ENCODE measurements around the gene CEP19. TPM values are rescaled to one million over a fixed set of nuclear protein-coding genes. Genes with fewer than 3 reads are reported as not detected.
"Not testable (repeated sequence)": the region's sequence is repeated elsewhere in the genome, so short reads cannot be mapped to it uniquely, and the experiment has no call there.

Gene CEP19
- 2.7 TPM for polyA plus RNA-seq
- long read RNA-seq, donor 1 = 0 reads
- long read RNA-seq, donor 2, partial matches to known transcripts = 143 of 144 reads
- long read RNA-seq, donor 2, other reads (novel, unspliced or antisense) = 0 of 144 reads
- long read RNA-seq, donor 3 = 0 reads
- long read RNA-seq, donor 4 = 0 reads
- long read RNA-seq, donor 5, partial matches to known transcripts = 0 of 2 reads
- long read RNA-seq, donor 5, other reads (novel, unspliced or antisense) = 0 of 2 reads
- long read RNA-seq, donor 6 = 0 reads
- long read RNA-seq, donor 7, partial matches to known transcripts = 0 of 12 reads
- long read RNA-seq, donor 7, other reads (novel, unspliced or antisense) = 10 of 12 reads
- long read RNA-seq, donor 8, partial matches to known transcripts = 0 of 3 reads
- long read RNA-seq, donor 8, other reads (novel, unspliced or antisense) = 0 of 3 reads
- long read RNA-seq, donor 9, partial matches to known transcripts = 0 of 2 reads
- long read RNA-seq, donor 9, other reads (novel, unspliced or antisense) = 0 of 2 reads
- long read RNA-seq, donor 10, partial matches to known transcripts = 0 of 1 reads
- long read RNA-seq, donor 10, other reads (novel, unspliced or antisense) = 0 of 1 reads
- long read RNA-seq, donor 11 = 0 reads

- peak within 1 kb of the TSS; percentile 89 for H3K27ac ChIP-seq (ENCODE audit: low read length)
- no peaks in the 10 kb centered on the region for H3K36me3 ChIP-seq (ENCODE audit: control insufficient read depth, insufficient read depth, low read length)
- no peaks in the 10 kb centered on the region for H3K27me3 ChIP-seq (ENCODE audit: control insufficient read depth, insufficient read depth, low read length)
- no CpG with 5 or more reads among the region's 68 CpGs for WGBS (ENCODE audit: insufficient coverage, low lambda C conversion rate)
- peaks cover 5% of the 10 kb centered on the region for H3K4me1 ChIP-seq (ENCODE audit: control insufficient read depth, insufficient read depth, low read length)
- H3K9me3 ChIP-seq (ENCODE audit: control insufficient read depth, low read depth, low read length) = no peaks in the 10 kb centered on the region
- H3K4me3 ChIP-seq (ENCODE audit: low read length) = peak within 1 kb of the TSS; percentile 98
- peak; percentile 87 to 93 for DNase-seq
Measured at GRCh38 chr3:196711838-196712513, at the start of gene CEP19, which contains the start of gene PIGX. TSS of gene CEP19 (minus strand) at chr3:196712250. CDS start at chr3:196708657, 3,593 bp downstream. TSS of gene PIGX (plus strand) at chr3:196712377.

- WGBS (ENCODE audit: insufficient coverage, low lambda C conversion rate) = 98% methylated on average over 8 of the region's 9 CpGs
- Histone ChIP-seq H3K27ac (ENCODE audit: low read length) (no peak overlapping the region), H3K9me3 (ENCODE audit: control insufficient read depth, low read depth, low read length) (peaks cover 14% of the 10 kb centered on the region), H3K27me3 (ENCODE audit: control insufficient read depth, insufficient read depth, low read length) (no peaks in the 10 kb centered on the region), H3K4me3 (ENCODE audit: low read length) (no peak overlapping the region), H3K4me1 (ENCODE audit: control insufficient read depth, insufficient read depth, low read length) (no peaks in the 10 kb centered on the region), H3K36me3 (ENCODE audit: control insufficient read depth, insufficient read depth, low read length) (peaks cover 7% of the 10 kb centered on the region)
- DNase-seq = no peak
Measured at GRCh38 chr3:196757876-196758739, 46.1 kb upstream of the CEP19 start.

GRCh38 chr3:196756732-196757131 is 44.7 kb upstream of the CEP19 start:
- no CpG with 5 or more reads among the region's 4 CpGs for WGBS (ENCODE audit: insufficient coverage, low lambda C conversion rate)
- H3K4me1 ChIP-seq (ENCODE audit: control insufficient read depth, insufficient read depth, low read length) = no peaks in the 10 kb centered on the region
- no peaks in the 10 kb centered on the region for H3K27me3 ChIP-seq (ENCODE audit: control insufficient read depth, insufficient read depth, low read length)
- DNase-seq = no peak
- H3K9me3 ChIP-seq (ENCODE audit: control insufficient read depth, low read depth, low read length) = peaks cover 7% of the 10 kb centered on the region
- no peak overlapping the region for H3K4me3 ChIP-seq (ENCODE audit: low read length)
- no peak overlapping the region for H3K27ac ChIP-seq (ENCODE audit: low read length)
- H3K36me3 ChIP-seq (ENCODE audit: control insufficient read depth, insufficient read depth, low read length) = peaks cover 7% of the 10 kb centered on the region

- H3K9me3 ChIP-seq (ENCODE audit: control insufficient read depth, low read depth, low read length) = peaks cover 7% of the 10 kb centered on the region
- H3K27ac ChIP-seq (ENCODE audit: low read length) = peak overlapping the region; percentile 85
- peak; percentile 24 to 74 for DNase-seq
- H3K36me3 ChIP-seq (ENCODE audit: control insufficient read depth, insufficient read depth, low read length) = no peaks in the 10 kb centered on the region
- no CpG with 5 or more reads among the region's 9 CpGs for WGBS (ENCODE audit: insufficient coverage, low lambda C conversion rate)
- H3K4me3 ChIP-seq (ENCODE audit: low read length) = peak overlapping the region; percentile 20
- H3K27me3 ChIP-seq (ENCODE audit: control insufficient read depth, insufficient read depth, low read length) = no peaks in the 10 kb centered on the region
- no peaks in the 10 kb centered on the region for H3K4me1 ChIP-seq (ENCODE audit: control insufficient read depth, insufficient read depth, low read length)
Measured at GRCh38 chr3:196754091-196754981, 42.3 kb upstream of the CEP19 start.

GRCh38 chr3:196753201-196753600 is 41.2 kb upstream of the CEP19 start:
- H3K4me1 ChIP-seq (ENCODE audit: control insufficient read depth, insufficient read depth, low read length) = no peaks in the 10 kb centered on the region
- DNase-seq = no peak
- 100% methylated on average over 1 of the region's 8 CpGs for WGBS (ENCODE audit: insufficient coverage, low lambda C conversion rate)
- H3K4me3 ChIP-seq (ENCODE audit: low read length) = no peak overlapping the region
- no peaks in the 10 kb centered on the region for H3K27me3 ChIP-seq (ENCODE audit: control insufficient read depth, insufficient read depth, low read length)
- peaks cover 7% of the 10 kb centered on the region for H3K9me3 ChIP-seq (ENCODE audit: control insufficient read depth, low read depth, low read length)
- H3K27ac ChIP-seq (ENCODE audit: low read length) = peak overlapping the region; percentile 14
- H3K36me3 ChIP-seq (ENCODE audit: control insufficient read depth, insufficient read depth, low read length) = peaks cover 4% of the 10 kb centered on the region

GRCh38 chr3:196749125-196749524 is 37.1 kb upstream of the CEP19 start:
- no peak for DNase-seq
- H3K36me3 ChIP-seq (ENCODE audit: control insufficient read depth, insufficient read depth, low read length) = peaks cover 6% of the 10 kb centered on the region
- WGBS (ENCODE audit: insufficient coverage, low lambda C conversion rate) = 100% methylated on average over 1 of the region's 8 CpGs
- no peaks in the 10 kb centered on the region for H3K4me1 ChIP-seq (ENCODE audit: control insufficient read depth, insufficient read depth, low read length)
- H3K27ac ChIP-seq (ENCODE audit: low read length) = no peak overlapping the region
- H3K27me3 ChIP-seq (ENCODE audit: control insufficient read depth, insufficient read depth, low read length) = no peaks in the 10 kb centered on the region
- H3K4me3 ChIP-seq (ENCODE audit: low read length) = no peak overlapping the region
- H3K9me3 ChIP-seq (ENCODE audit: control insufficient read depth, low read depth, low read length) = no peaks in the 10 kb centered on the region

GRCh38 chr3:196743569-196743968 is 31.5 kb upstream of the CEP19 start:
- not testable (repeated sequence) for DNase-seq; H3K4me1 ChIP-seq (ENCODE audit: control insufficient read depth, insufficient read depth, low read length); H3K27ac ChIP-seq (ENCODE audit: low read length); H3K27me3 ChIP-seq (ENCODE audit: control insufficient read depth, insufficient read depth, low read length); H3K36me3 ChIP-seq (ENCODE audit: control insufficient read depth, insufficient read depth, low read length); H3K9me3 ChIP-seq (ENCODE audit: control insufficient read depth, low read depth, low read length); H3K4me3 ChIP-seq (ENCODE audit: low read length)
- no CpG with 5 or more reads among the region's 10 CpGs for WGBS (ENCODE audit: insufficient coverage, low lambda C conversion rate)

- H3K9me3 ChIP-seq (ENCODE audit: control insufficient read depth, low read depth, low read length) = peaks cover 5% of the 10 kb centered on the region
- DNase-seq = peak; percentile 33 to 83
- WGBS (ENCODE audit: insufficient coverage, low lambda C conversion rate) = no CpG with 5 or more reads among the region's 5 CpGs
- no peaks in the 10 kb centered on the region for H3K27me3 ChIP-seq (ENCODE audit: control insufficient read depth, insufficient read depth, low read length)
- no peaks in the 10 kb centered on the region for H3K36me3 ChIP-seq (ENCODE audit: control insufficient read depth, insufficient read depth, low read length)
- peak overlapping the region; percentile 51 for H3K4me3 ChIP-seq (ENCODE audit: low read length)
- peaks cover 7% of the 10 kb centered on the region for H3K4me1 ChIP-seq (ENCODE audit: control insufficient read depth, insufficient read depth, low read length)
- H3K27ac ChIP-seq (ENCODE audit: low read length) = peak overlapping the region; percentile 76
Measured at GRCh38 chr3:196741249-196741889, 29.3 kb upstream of the CEP19 start.

Measured in large intestine (tissue), 12 donors.